ENCODE measurements around the gene ATOX1. TPM values are rescaled to one million over a fixed set of nuclear protein-coding genes. Genes with fewer than 3 reads are reported as not detected.

The ATOX1 gene
- total and polyA plus RNA-seq, 9 donors: 45.2 to 69.1 (median 52.2) TPM

- peaks cover 14% of the 10 kb centered on the region for H3K4me1 ChIP-seq (ENCODE audit: control insufficient read depth, insufficient read depth, low read length)
- H3K36me3 ChIP-seq (ENCODE audit: control insufficient read depth, insufficient read depth, low read length): peaks cover 29% of the 10 kb centered on the region
- no peak overlapping the region for H3K27ac ChIP-seq (ENCODE audit: low read length)
- H3K27me3 ChIP-seq (ENCODE audit: control insufficient read depth, insufficient read depth, low read length): no peaks in the 10 kb centered on the region
- no peak for DNase-seq
- no peaks in the 10 kb centered on the region for H3K9me3 ChIP-seq (replicated peaks; ENCODE audit: control insufficient read depth, low read depth, low read length)
- WGBS (ENCODE audit: insufficient coverage): 80% methylated on average over 6 of the region's 7 CpGs
- no peak overlapping the region for H3K4me3 ChIP-seq (ENCODE audit: low read length)
These were observed 13.2 kb downstream of the ATOX1 start for GRCh38 chr5:151745071-151745705.

DNA sequence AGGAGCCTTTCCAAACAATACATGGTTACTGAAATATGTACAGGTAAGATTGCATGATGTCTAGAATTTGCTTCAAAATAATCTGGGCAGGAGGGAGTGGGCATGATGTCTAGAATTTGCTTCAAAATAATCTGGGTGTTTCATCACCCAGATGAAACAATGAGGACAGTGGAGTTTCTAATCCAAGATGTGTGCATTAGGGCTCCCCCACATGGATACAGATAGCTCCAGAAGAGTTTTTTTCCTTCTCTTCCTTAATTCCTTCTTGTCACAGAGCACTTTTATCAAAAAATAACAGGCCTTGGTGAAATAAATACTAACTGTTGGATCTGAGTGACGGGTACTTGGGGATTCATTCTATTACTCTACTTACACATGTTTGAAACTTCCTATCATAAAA lies 14.9 kb downstream of the ATOX1 start:
- Histone ChIP-seq H3K27ac (ENCODE audit: low read length) (no peak overlapping the region), H3K9me3 (replicated peaks; ENCODE audit: control insufficient read depth, low read depth, low read length) (no peaks in the 10 kb centered on the region), H3K4me1 (ENCODE audit: control insufficient read depth, insufficient read depth, low read length) (peaks cover 21% of the 10 kb centered on the region), H3K36me3 (ENCODE audit: control insufficient read depth, insufficient read depth, low read length) (peaks cover 29% of the 10 kb centered on the region), H3K27me3 (ENCODE audit: control insufficient read depth, insufficient read depth, low read length) (no peaks in the 10 kb centered on the region), H3K4me3 (ENCODE audit: low read length) (no peak overlapping the region)
- WGBS (ENCODE audit: insufficient coverage): no CpG with 5 or more reads among the region's 1 CpG
- no peak for DNase-seq

- Histone ChIP-seq H3K4me3 (ENCODE audit: low read length) (no peak overlapping the region), H3K4me1 (ENCODE audit: control insufficient read depth, insufficient read depth, low read length) (peaks cover 21% of the 10 kb centered on the region), H3K9me3 (replicated peaks; ENCODE audit: control insufficient read depth, low read depth, low read length) (no peaks in the 10 kb centered on the region), H3K36me3 (ENCODE audit: control insufficient read depth, insufficient read depth, low read length) (peaks cover 26% of the 10 kb centered on the region), H3K27ac (ENCODE audit: low read length) (no peak overlapping the region), H3K27me3 (ENCODE audit: control insufficient read depth, insufficient read depth, low read length) (no peaks in the 10 kb centered on the region)
- 33% methylated on average over 6 of the region's 7 CpGs for WGBS (ENCODE audit: insufficient coverage)
- peak; percentile 84 for DNase-seq
These were observed 15.5 kb downstream of the ATOX1 start for GRCh38 chr5:151742870-151743294.

DNA sequence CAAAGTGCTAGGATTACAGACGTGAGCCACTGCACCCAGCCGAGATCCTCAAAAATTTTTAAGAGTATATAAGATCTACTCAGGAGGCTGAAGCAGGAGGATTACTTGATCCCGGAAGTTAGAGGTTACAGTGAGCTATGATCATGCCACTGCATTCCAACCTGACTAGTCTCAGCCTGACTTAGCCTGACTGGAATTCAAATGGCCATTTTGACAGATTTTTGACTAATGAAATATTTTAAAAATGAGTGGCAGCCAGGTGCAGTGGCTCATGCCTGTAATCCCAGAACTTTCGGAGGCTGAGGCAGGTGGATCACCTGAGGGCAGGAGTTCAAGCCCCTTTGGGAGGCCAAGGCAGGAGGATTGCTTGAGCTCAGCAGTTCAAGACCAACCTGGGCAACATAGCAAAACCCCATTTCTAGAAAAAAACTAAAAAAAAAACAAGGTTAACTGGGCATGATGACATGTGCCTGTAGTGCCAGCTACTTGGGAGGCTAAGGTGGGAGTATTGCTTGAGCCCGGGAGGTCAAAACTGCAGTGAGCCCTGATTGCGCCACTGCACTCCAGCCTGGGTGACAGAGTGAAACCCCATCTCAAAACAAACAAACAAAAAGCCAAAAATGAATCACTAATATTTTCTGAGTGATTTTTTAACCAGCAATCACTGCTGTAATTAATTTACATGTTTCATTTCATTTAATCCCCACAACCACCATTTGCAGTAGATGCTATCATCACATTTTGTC lies 16.6 kb downstream of the ATOX1 start:
- H3K4me3 ChIP-seq (ENCODE audit: low read length): no peak overlapping the region
- H3K4me1 ChIP-seq (ENCODE audit: control insufficient read depth, insufficient read depth, low read length): peaks cover 21% of the 10 kb centered on the region
- no peaks in the 10 kb centered on the region for H3K9me3 ChIP-seq (replicated peaks; ENCODE audit: control insufficient read depth, low read depth, low read length)
- H3K27ac ChIP-seq (ENCODE audit: low read length): peak overlapping the region; percentile 29
- DNase-seq: no peak
- WGBS (ENCODE audit: insufficient coverage): 89% methylated on average over 3 of the region's 6 CpGs
- peaks cover 26% of the 10 kb centered on the region for H3K36me3 ChIP-seq (ENCODE audit: control insufficient read depth, insufficient read depth, low read length)
- H3K27me3 ChIP-seq (ENCODE audit: control insufficient read depth, insufficient read depth, low read length): no peaks in the 10 kb centered on the region

GRCh38 chr5:151740958-151741373 lies 17.5 kb downstream of the ATOX1 start:
- peaks cover 21% of the 10 kb centered on the region for H3K4me1 ChIP-seq (ENCODE audit: control insufficient read depth, insufficient read depth, low read length)

GRCh38 chr5:151740336-151740942 lies 18.0 kb downstream of the ATOX1 start:
- DNase-seq: peak; percentile 96
- Histone ChIP-seq H3K4me1 (ENCODE audit: control insufficient read depth, insufficient read depth, low read length) (peaks cover 21% of the 10 kb centered on the region), H3K4me3 (ENCODE audit: low read length) (no peak overlapping the region), H3K27me3 (ENCODE audit: control insufficient read depth, insufficient read depth, low read length) (no peaks in the 10 kb centered on the region), H3K36me3 (ENCODE audit: control insufficient read depth, insufficient read depth, low read length) (peaks cover 18% of the 10 kb centered on the region), H3K27ac (ENCODE audit: low read length) (peak overlapping the region; percentile 92), H3K9me3 (replicated peaks; ENCODE audit: control insufficient read depth, low read depth, low read length) (no peaks in the 10 kb centered on the region)
- 0% methylated on average over 10 of the region's 11 CpGs for WGBS (ENCODE audit: insufficient coverage)

More at GRCh38 chr5:151740958-151741373, 17.5 kb downstream of the ATOX1 start:
- peaks cover 23% of the 10 kb centered on the region for H3K36me3 ChIP-seq (ENCODE audit: control insufficient read depth, insufficient read depth, low read length)
- no peak overlapping the region for H3K4me3 ChIP-seq (ENCODE audit: low read length)
- H3K27ac ChIP-seq (ENCODE audit: low read length): peak overlapping the region; percentile 92
- no peaks in the 10 kb centered on the region for H3K27me3 ChIP-seq (ENCODE audit: control insufficient read depth, insufficient read depth, low read length)
- 40% methylated on average over 1 of the region's 2 CpGs for WGBS (ENCODE audit: insufficient coverage)
- no peaks in the 10 kb centered on the region for H3K9me3 ChIP-seq (replicated peaks; ENCODE audit: control insufficient read depth, low read depth, low read length)
- DNase-seq: no peak

DNA sequence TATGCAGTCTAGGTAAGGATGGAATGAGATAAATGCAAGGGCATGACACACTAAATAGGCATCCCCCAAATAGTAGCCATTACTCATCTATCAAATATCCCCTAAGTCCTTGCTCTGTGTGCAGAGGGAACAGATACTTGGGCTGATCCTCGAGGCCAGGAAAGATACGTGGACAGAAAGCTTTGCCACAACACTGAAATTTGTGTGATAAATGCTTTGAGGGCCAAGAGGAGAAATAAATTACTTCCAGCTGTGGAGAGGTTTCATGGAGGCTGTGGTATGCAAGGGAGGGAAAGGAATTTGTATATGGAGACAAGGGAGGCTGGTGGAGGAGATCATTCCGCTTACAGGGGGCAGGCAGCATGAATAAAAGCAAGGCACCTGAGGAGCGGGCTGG lies 18.5 kb downstream of the ATOX1 start:
- 7% methylated on average over 3 of the region's 4 CpGs for WGBS (ENCODE audit: insufficient coverage)
- no peak overlapping the region for H3K4me3 ChIP-seq (ENCODE audit: low read length)
- peak overlapping the region; percentile 92 for H3K27ac ChIP-seq (ENCODE audit: low read length)
- peaks cover 13% of the 10 kb centered on the region for H3K36me3 ChIP-seq (ENCODE audit: control insufficient read depth, insufficient read depth, low read length)
- no peaks in the 10 kb centered on the region for H3K27me3 ChIP-seq (ENCODE audit: control insufficient read depth, insufficient read depth, low read length)
- peaks cover 21% of the 10 kb centered on the region for H3K4me1 ChIP-seq (ENCODE audit: control insufficient read depth, insufficient read depth, low read length)
- DNase-seq: peak; percentile 95
- H3K9me3 ChIP-seq (replicated peaks; ENCODE audit: control insufficient read depth, low read depth, low read length): no peaks in the 10 kb centered on the region

DNA sequence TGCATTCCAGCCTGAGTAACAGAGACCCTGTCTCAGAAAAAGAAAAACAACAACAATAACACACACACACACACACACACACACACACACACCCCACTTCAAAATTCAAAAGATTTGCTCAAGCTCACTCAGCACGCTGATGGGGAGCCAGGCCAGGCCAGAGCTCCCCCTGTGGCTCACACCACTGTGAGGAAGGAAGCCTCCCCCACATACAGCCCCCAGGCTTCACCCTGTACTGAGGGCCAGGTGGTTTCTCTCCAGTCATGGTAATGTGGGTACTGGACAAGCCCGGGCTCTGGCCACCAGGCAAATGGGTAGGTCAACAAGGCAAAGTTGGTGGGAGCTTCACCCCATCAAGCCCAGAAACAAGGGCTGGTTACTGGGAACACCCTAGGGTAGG lies 19.0 kb downstream of the ATOX1 start:
- DNase-seq: peak; percentile 51
- Histone ChIP-seq H3K27ac (ENCODE audit: low read length) (peak overlapping the region; percentile 92), H3K4me1 (ENCODE audit: control insufficient read depth, insufficient read depth, low read length) (peaks cover 21% of the 10 kb centered on the region), H3K4me3 (ENCODE audit: low read length) (no peak overlapping the region), H3K36me3 (ENCODE audit: control insufficient read depth, insufficient read depth, low read length) (peaks cover 8% of the 10 kb centered on the region), H3K9me3 (replicated peaks; ENCODE audit: control insufficient read depth, low read depth, low read length) (no peaks in the 10 kb centered on the region), H3K27me3 (ENCODE audit: control insufficient read depth, insufficient read depth, low read length) (no peaks in the 10 kb centered on the region)
- WGBS (ENCODE audit: insufficient coverage): no CpG with 5 or more reads among the region's 2 CpGs

DNA sequence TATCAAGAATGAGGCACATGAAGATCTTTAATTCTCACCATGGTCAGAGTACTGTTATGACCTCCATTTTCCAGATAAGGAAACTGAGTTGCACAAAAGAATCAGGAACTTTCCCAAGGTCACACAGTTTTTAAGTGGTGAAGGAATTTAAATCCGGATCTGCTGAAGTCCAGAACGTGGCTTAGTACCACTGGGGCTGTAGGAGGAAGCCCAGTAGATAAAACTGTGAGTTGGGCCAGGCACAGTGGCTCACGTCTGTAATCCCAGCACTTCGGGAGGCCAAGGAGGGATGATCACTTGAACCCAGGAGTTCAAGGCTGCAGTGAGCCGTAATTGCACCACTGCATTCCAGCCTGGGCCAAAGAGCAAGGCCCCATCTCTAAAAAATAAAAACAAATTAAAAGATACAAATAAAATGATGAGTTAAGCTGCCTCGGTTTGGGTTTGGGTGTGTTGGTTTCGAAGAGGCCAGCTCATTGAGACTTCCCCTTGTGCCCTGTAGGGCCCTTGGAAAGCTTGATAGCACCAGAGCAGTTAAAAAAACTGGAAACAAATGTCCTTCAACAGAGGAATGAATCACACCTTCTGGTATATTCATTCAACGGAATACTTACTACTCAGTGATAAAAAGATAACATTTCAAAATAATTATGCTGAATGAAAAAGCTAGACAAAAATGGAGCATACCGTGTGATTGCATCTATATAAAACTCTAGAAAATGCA lies 20.1 kb downstream of the ATOX1 start:
- Histone ChIP-seq H3K9me3 (replicated peaks; ENCODE audit: control insufficient read depth, low read depth, low read length) (no peaks in the 10 kb centered on the region), H3K4me1 (ENCODE audit: control insufficient read depth, insufficient read depth, low read length) (peaks cover 21% of the 10 kb centered on the region), H3K27me3 (ENCODE audit: control insufficient read depth, insufficient read depth, low read length) (no peaks in the 10 kb centered on the region), H3K36me3 (ENCODE audit: control insufficient read depth, insufficient read depth, low read length) (peaks cover 5% of the 10 kb centered on the region), H3K4me3 (ENCODE audit: low read length) (no peak overlapping the region), H3K27ac (ENCODE audit: low read length) (no peak overlapping the region)
- 75% methylated on average over 4 of the region's 9 CpGs for WGBS (ENCODE audit: insufficient coverage)
- no peak for DNase-seq

DNA sequence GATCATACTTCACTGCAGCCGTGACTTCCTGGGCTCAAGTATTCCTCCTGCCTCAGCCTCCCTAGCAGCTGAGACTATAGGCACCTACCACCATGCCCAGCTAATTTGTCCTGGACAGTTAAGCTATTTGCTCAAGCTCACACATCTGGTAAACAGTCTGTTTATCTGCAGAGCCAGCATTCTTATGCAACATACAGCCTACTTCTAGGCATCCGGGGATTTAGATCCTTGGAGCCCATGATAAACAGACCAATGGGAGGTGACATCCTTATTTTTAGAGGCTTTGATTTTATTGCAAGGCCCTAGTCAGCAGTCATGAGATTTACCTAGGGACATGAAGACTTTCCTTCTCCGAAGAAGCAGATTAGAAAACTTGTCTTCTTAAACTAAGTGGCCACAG lies 21.0 kb downstream of the ATOX1 start:
- 92% methylated on average over 2 of the region's 3 CpGs for WGBS (ENCODE audit: insufficient coverage)
- Histone ChIP-seq H3K4me1 (ENCODE audit: control insufficient read depth, insufficient read depth, low read length) (peaks cover 18% of the 10 kb centered on the region), H3K4me3 (ENCODE audit: low read length) (no peak overlapping the region)

More for the DNA sequence above, 21.0 kb downstream of the ATOX1 start:
- Histone ChIP-seq H3K27me3 (ENCODE audit: control insufficient read depth, insufficient read depth, low read length) (no peaks in the 10 kb centered on the region), H3K36me3 (ENCODE audit: control insufficient read depth, insufficient read depth, low read length) (no peaks in the 10 kb centered on the region), H3K9me3 (replicated peaks; ENCODE audit: control insufficient read depth, low read depth, low read length) (no peaks in the 10 kb centered on the region), H3K27ac (ENCODE audit: low read length) (no peak overlapping the region)
- DNase-seq: no peak
